K562 (cell line): ENCODE measurements around the gene ADGRB2. TPM values are rescaled to one million over a fixed set of nuclear protein-coding genes. Genes with fewer than 3 reads are reported as not detected.

Experiments
- ATAC-seq: fragments of 200-7000 bp; cut with Tn5 transposase; 3 replicates; pipeline ENCODE4 v1.9.1; 2020; ENCODE audit warnings: moderate library complexity
- BruUV-seq: library from RNA; stranded (reverse); fragments of 400-500 nt; replicated peaks from 2 replicates; lab custom pipeline; 2021; lab: Mats Ljungman, UMichigan
- CTCF ChIA-PET: fragments of 300-600 bp; formaldehyde crosslinking; extraction: SDS; loops from one replicate; lab custom pipeline; 2021; ENCODE audit warnings: low intra/inter-chr PET ratio; lab: Yijun Ruan, JAX
- POLR2A ChIA-PET: fragments of 300-600, 350-650 bp; sonication (Branson Sonifier 250); formaldehyde crosslinking; extraction: SDS; loops from one replicate; lab custom pipeline; 2021; ENCODE audit warnings: antibody characterized with exemption, inconsistent platforms; lab: Yijun Ruan, JAX
- DNase-seq, 4 experiments: peaks; one replicate each; pipeline versions ENCODE4 v3.0.0 to v3.0.0-alpha.2; 2011 to 2018; ENCODE audit warnings: low spot score in 3 of 4, mixed read lengths in 3 of 4; ENCODE audit errors: extremely low read depth in 1 of 4
- FAIRE-seq: peaks from 2 replicates; lab custom pipeline; 2011; peaks lifted over from hg19 to GRCh38; lab: Jason Lieb, UNC
- H2AFZ ChIP-seq: 2 replicates; pipeline ENCODE4 v1.6.0; 2011; ENCODE audit warnings: low read depth, low read length, control low read depth, inconsistent platforms
- H3K27ac ChIP-seq: fragments of 200-600 bp; 3 replicates; pipeline ENCODE4 v1.8.0; 2011; ENCODE audit warnings: low read depth, mild to moderate bottlenecking, control low read depth, inconsistent platforms, low read length, moderate library complexity, mixed read lengths; ENCODE audit errors: extremely low read depth
- H3K27me3 ChIP-seq, 2 experiments: fragments of 300-600 bp in 1 of 2; 2 replicates in 1 of 2; 3 replicates in 1 of 2; pipeline versions ENCODE4 v1.6.0 to v1.8.0; 2011; ENCODE audit warnings: inconsistent platforms in 2 of 2, low read length in 2 of 2, mild to moderate bottlenecking in 1 of 2, mixed read lengths in 1 of 2, moderate library complexity in 1 of 2; ENCODE audit not compliant: control insufficient read depth in 2 of 2, insufficient read depth in 2 of 2
- H3K36me3 ChIP-seq: fragments of 300-600 bp; 3 replicates; pipeline ENCODE4 v1.8.0; 2011; ENCODE audit warnings: mild to moderate bottlenecking, low read length, inconsistent platforms; ENCODE audit not compliant: control insufficient read depth, insufficient read depth
- H3K4me1 ChIP-seq, 2 experiments: fragments of 200-600 bp in 1 of 2; replicated peaks in 1 of 2; 2 replicates in 1 of 2; 3 replicates in 1 of 2; pipeline versions ENCODE4 v1.5.1 to v1.8.0; 2011; ENCODE audit warnings: inconsistent platforms in 2 of 2, low read length in 2 of 2, mild to moderate bottlenecking in 1 of 2, mixed read lengths in 1 of 2, moderate library complexity in 1 of 2; ENCODE audit not compliant: control insufficient read depth in 2 of 2, insufficient read depth in 2 of 2
- H3K4me2 ChIP-seq: 2 replicates; pipeline ENCODE4 v1.6.1; 2011; ENCODE audit warnings: low read length, control low read depth, inconsistent platforms, mixed read lengths; ENCODE audit not compliant: insufficient read depth
- H3K4me3 ChIP-seq: fragments of 200-600 bp; sonication (generic), shearing (Covaris generic); 2 replicates; pipeline ENCODE4 v1.5.1; 2016; ENCODE audit warnings: control low read depth, inconsistent platforms
- H3K79me2 ChIP-seq: fragments of 200-600 bp; 3 replicates; pipeline ENCODE4 v1.8.0; 2011; ENCODE audit warnings: low read length, inconsistent platforms; ENCODE audit not compliant: control insufficient read depth, insufficient read depth
- H3K9ac ChIP-seq, 2 experiments: 2 replicates each; pipeline versions ENCODE4 v1.6.0 to v1.6.1; 2011; ENCODE audit warnings: low read depth in 2 of 2, low read length in 2 of 2, control low read depth in 1 of 2, inconsistent platforms in 1 of 2, mild to moderate bottlenecking in 1 of 2, mixed read lengths in 1 of 2; ENCODE audit not compliant: insufficient read depth in 1 of 2
- H3K9me1 ChIP-seq: one replicate; pipeline ENCODE4 v1.6.0; 2011; ENCODE audit warnings: inconsistent platforms, mild to moderate bottlenecking, low read length, moderate library complexity; ENCODE audit not compliant: control insufficient read depth, insufficient read depth
- H3K9me3 ChIP-seq: replicated peaks from 2 replicates; pipeline ENCODE4 v1.5.1; 2011; ENCODE audit warnings: low read depth, low read length, inconsistent platforms; ENCODE audit not compliant: control insufficient read depth, insufficient read depth
- H4K20me1 ChIP-seq: replicated peaks from 2 replicates; pipeline ENCODE4 v1.6.1; 2011; ENCODE audit warnings: low read length, inconsistent platforms, mixed read lengths; ENCODE audit not compliant: control insufficient read depth, insufficient read depth
- ADNP ChIP-seq: fragments of 200-800 bp; sonication (Bioruptor generic); IDR thresholded peaks from 2 replicates; pipeline ENCODE4 v1.6.1; 2016; ENCODE audit warnings: missing genetic modification characterization, missing compliant biosample characterization
- ASH1L ChIP-seq: fragments of 450-650 bp; IDR thresholded peaks from 2 replicates; pipeline ENCODE4 v1.6.1; 2018; ENCODE audit warnings: borderline replicate concordance, mild to moderate bottlenecking, low read depth; ENCODE audit not compliant: partially characterized antibody
- BCOR ChIP-seq: fragments of 450-650 bp; IDR thresholded peaks from 2 replicates; pipeline ENCODE4 v1.6.1; 2016
- CBX8 ChIP-seq: fragments of 200-600 bp; sonication (generic); IDR thresholded peaks from 2 replicates; pipeline ENCODE4 v1.6.1; 2012; ENCODE audit warnings: borderline replicate concordance, mixed run types, low read depth, mild to moderate bottlenecking, moderate library complexity, mixed read lengths, low read length, control low read depth, inconsistent platforms; ENCODE audit not compliant: poor library complexity, severe bottlenecking; ENCODE audit errors: extremely low read depth
- FOXJ3 ChIP-seq: sonication (generic); formaldehyde crosslinking; IDR thresholded peaks from 2 replicates; pipeline ENCODE4 v1.4.0; 2020; ENCODE audit warnings: mild to moderate bottlenecking, missing genetic modification reagents
- GABPB1 ChIP-seq: sonication (generic); formaldehyde crosslinking; IDR thresholded peaks from 2 replicates; pipeline ENCODE4 v1.8.0; 2022; ENCODE audit warnings: mild to moderate bottlenecking, missing genetic modification reagents
- ILK ChIP-seq: fragments of 450-650 bp; IDR thresholded peaks from 2 replicates; pipeline ENCODE4 v1.6.1; 2016; ENCODE audit warnings: missing genetic modification characterization, low read depth, mild to moderate bottlenecking, missing compliant biosample characterization, moderate library complexity, borderline replicate concordance
- KDM1A ChIP-seq, 2 experiments: fragments of 450-650 bp; IDR thresholded peaks; 2 replicates each; pipeline ENCODE4 v1.6.1; 2016; ENCODE audit warnings: mild to moderate bottlenecking in 2 of 2
- NFATC3 ChIP-seq: fragments of 450-650 bp; IDR thresholded peaks from 2 replicates; pipeline ENCODE4 v1.6.1; 2017; ENCODE audit warnings: mild to moderate bottlenecking
- PYGO2 ChIP-seq: fragments of 450-650 bp; IDR thresholded peaks from 2 replicates; pipeline ENCODE4 v1.6.1; 2016; ENCODE audit warnings: mild to moderate bottlenecking, missing genetic modification characterization, moderate library complexity, missing compliant biosample characterization
- RBM25 ChIP-seq: fragments of 200-400 bp; formaldehyde crosslinking; IDR thresholded peaks from 2 replicates; pipeline ENCODE4 v1.6.1; 2018; ENCODE audit warnings: low read length, low read depth, moderate library complexity; ENCODE audit not compliant: severe bottlenecking
- RFX5 ChIP-seq: IDR thresholded peaks from 2 replicates; pipeline ENCODE4 v1.6.1; 2011; ENCODE audit warnings: low read depth, mild to moderate bottlenecking, improper control_type of control experiment, low read length
- SMARCA5 ChIP-seq: fragments of 450-650 bp; IDR thresholded peaks from 2 replicates; pipeline ENCODE4 v1.6.1; 2016
- STAT5B ChIP-seq: fragments of 250-450 bp; sonication (Bioruptor Pico); IDR thresholded peaks from 2 replicates; pipeline ENCODE4 v1.8.0; 2021; ENCODE audit warnings: mild to moderate bottlenecking, inconsistent platforms
- TCF7L2 ChIP-seq: fragments of 150-350 bp; IDR thresholded peaks from 2 replicates; pipeline ENCODE4 v1.6.1; 2016; ENCODE audit warnings: low read depth, mild to moderate bottlenecking, low read length, moderate library complexity
- TOE1 ChIP-seq, 2 experiments: fragments of 450-650 bp in 1 of 2; sonication (generic) in 1 of 2; formaldehyde crosslinking in 1 of 2; IDR thresholded peaks; 2 replicates each; pipeline versions ENCODE4 v1.7.1 to v1.8.0; 2016 to 2022; ENCODE audit warnings: borderline replicate concordance in 2 of 2, mild to moderate bottlenecking in 2 of 2, antibody characterized with exemption in 1 of 2, inconsistent platforms in 1 of 2, low read depth in 1 of 2, missing genetic modification reagents in 1 of 2, moderate library complexity in 1 of 2
- ZNF184 ChIP-seq: sonication (generic); formaldehyde crosslinking; IDR thresholded peaks from 2 replicates; pipeline ENCODE4 v1.5.0; 2020; ENCODE audit warnings: missing genetic modification reagents
- ZNF644 ChIP-seq: fragments of 200-800 bp; sonication (Bioruptor generic); IDR thresholded peaks from 2 replicates; pipeline ENCODE4 v1.6.1; 2016; ENCODE audit warnings: low read depth, missing genetic modification characterization, missing compliant biosample characterization
- ZNF75A ChIP-seq: fragments of 450-650 bp; formaldehyde crosslinking; IDR thresholded peaks from 2 replicates; pipeline ENCODE4 v1.4.0; 2020; ENCODE audit warnings: mild to moderate bottlenecking
- WGBS: fragments of 100-300 bp; shearing (Covaris generic); methylation state at CpG from one replicate; pipeline ENCODE4 v1.1.6; 2016; ENCODE audit warnings: low coverage, mixed read lengths; ENCODE audit not compliant: insufficient coverage; ENCODE audit errors: missing lambda C conversion rate; 5-methylcytosine and 5-hydroxymethylcytosine counted together
- in situ Hi-C: fragments of 300-500 bp; cut with MboI; formaldehyde crosslinking; loops from 4 replicates; pipeline ENCODE4 v1.15.0; 2018; ENCODE audit warnings: inconsistent platforms, mixed read lengths
- intact Hi-C: fragments of 100-400 bp; cut with micrococcal nuclease; formaldehyde crosslinking; loops from 2 replicates; pipeline ENCODE4 v1.14.2; 2022
- polyA plus RNA-seq, 8 experiments: library from polyadenylated mRNA; depleted of rRNA in 4 of 8; stranded (reverse) in 5 of 8; unstranded in 3 of 8; fragments of >200 nt; fragmentation: Nextera tagmentation in 2 of 8; fragmentation: Illumina TruSeq in 1 of 8; extraction: Ambion mirVana in 2 of 8; extraction: Trizol in 1 of 8; gene quantifications; 2 replicates each; pipeline versions ENCODE4 v1.2.1 to v1.2.3, GENCODE V29; 2011 to 2014; ENCODE audit warnings: inconsistent platforms in 1 of 8, missing spikeins in 1 of 8
- total RNA-seq, 7 experiments: library from RNA; depleted of rRNA in 6 of 7; stranded (reverse); fragments of >200 nt in 6 of 7; fragmentation: Illumina TruSeq in 2 of 7; extraction: Trizol in 2 of 7; gene quantifications; 2 replicates each; pipeline versions ENCODE4 v1.2.1 to v1.2.3, GENCODE V29; 2011 to 2021; ENCODE audit warnings: low replicate concordance in 1 of 7

The ADGRB2 gene
- total and polyA plus RNA-seq, 9 of the 15 experiments (the other 6 are each of a cell fraction or from before 2014, with no cell fraction given) = 0.04 to 0.23 (median 0.20) TPM; not detected in 2

DNA sequence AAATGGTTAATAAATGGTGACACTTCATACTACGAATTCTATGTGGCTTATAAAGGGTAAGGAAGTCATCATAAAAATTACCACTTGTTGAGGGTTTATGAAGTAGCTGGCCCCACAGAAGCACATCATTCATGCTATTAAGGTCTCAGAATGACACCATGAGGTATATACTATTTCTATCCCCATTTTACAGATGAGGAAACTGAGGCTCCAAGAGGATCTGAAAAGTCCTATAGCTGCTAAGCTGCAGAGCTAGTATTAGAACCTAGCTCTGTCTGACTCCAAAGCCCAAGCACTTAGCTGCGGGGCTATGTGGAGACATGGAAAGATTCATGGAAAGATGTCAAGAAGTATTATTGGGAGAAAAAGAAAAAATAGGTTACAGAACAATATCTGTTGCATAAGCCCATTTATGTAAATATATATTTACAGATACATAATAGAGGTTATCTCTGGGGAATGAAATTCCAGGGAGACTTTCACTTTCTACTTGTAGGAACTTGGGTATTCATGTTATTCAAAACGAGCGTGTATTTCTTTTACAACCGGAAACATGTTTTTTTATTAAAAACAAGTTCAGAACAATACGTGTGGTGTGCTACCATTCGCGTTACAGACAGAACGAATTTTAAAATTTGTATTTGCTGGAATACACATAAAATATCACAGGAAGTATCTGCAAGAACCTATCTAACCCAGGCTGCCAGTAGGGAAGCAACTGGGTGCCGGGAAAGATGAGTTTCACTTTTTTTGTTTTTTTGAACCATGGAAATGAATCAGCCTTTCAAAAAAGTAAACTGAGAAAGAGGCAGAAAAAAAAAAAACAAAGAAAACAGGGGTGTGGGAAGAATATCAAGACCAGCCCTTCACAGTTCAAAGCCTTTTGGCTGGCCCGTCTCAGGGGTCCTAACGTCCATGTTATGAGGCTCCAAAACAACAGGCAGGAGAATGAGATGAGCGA lies 38.3 kb upstream of the ADGRB2 start:
- Histone ChIP-seq H3K79me2 (no peaks in the 10 kb centered on the region), H2AFZ (peak overlapping the region; percentile 52), H3K9me1 (no peaks in the 10 kb centered on the region), H3K27ac (no peak overlapping the region), H3K9me3 (no peaks in the 10 kb centered on the region), H3K36me3 (no peaks in the 10 kb centered on the region), H3K4me2 (no peak overlapping the region), H3K4me1 (peaks cover 3 to 16% of the 10 kb centered on the region in 2 experiments; a peak in 2 of 5 replicates), H4K20me1 (no peaks in the 10 kb centered on the region), H3K9ac (no peak overlapping the region), H3K4me3 (no peak overlapping the region), H3K27me3 (peaks cover 16 to 26% of the 10 kb centered on the region in 2 experiments; a peak in 4 of 5 replicates)
- BruUV-seq = no TSS peak
- DNase-seq = no peak
- ATAC-seq = no peak
- in situ Hi-C loops = no loop called here
- ChIA-PET POLR2A (interaction anchor here (0.8 kb wide), 1 partner anchor 11 kb away, joined by 3 read pairs; no protein-coding TSS in a partner anchor), CTCF (interaction anchor here (0.6 kb wide), 1 partner anchor 161 kb away, joined by 3 read pairs; no protein-coding TSS in a partner anchor)
- intact Hi-C loops = no loop called here
- peak; percentile 40 for FAIRE-seq
- TF ChIP-seq ZNF75A = no peak
- no peak for TF ChIP-seq ILK (tag)
- peak; percentile 59; the same call in 1 of the 2 replicates for TF ChIP-seq SMARCA5
- TF ChIP-seq CBX8 = peak; percentile 49
- no peak for TF ChIP-seq ZNF184 (CRISPR knock-in tag)
- TF ChIP-seq RFX5 = no peak
- peak; percentile 50 to 57; a peak in 3 of 4 replicates for TF ChIP-seq KDM1A (IDR thresholded peaks at IDR 0.05)
- TF ChIP-seq RBM25 = peak; percentile 89
- no peak for TF ChIP-seq ZNF644 (tag)
- no peak for TF ChIP-seq ASH1L
- TF ChIP-seq TCF7L2 = no peak
- TF ChIP-seq FOXJ3 (CRISPR knock-in tag) = no peak
- TF ChIP-seq ADNP = peak; percentile 72
- no peak for TF ChIP-seq TOE1 (IDR thresholded peaks at IDR 0.05; ENCODE audit: borderline replicate concordance)
- no peak for TF ChIP-seq TOE1 (CRISPR knock-in tag; IDR thresholded peaks at IDR 0.05; ENCODE audit: borderline replicate concordance, low read depth)
- no peak for TF ChIP-seq GABPB1
- TF ChIP-seq BCOR = peak; percentile 86
- TF ChIP-seq PYGO2 (tag) = no peak
- no peak for TF ChIP-seq NFATC3
- TF ChIP-seq STAT5B = no peak
- WGBS = 32% methylated on average over 13 of the region's 13 CpGs
